ENCODE measurements around the gene CCND2.

DNA sequence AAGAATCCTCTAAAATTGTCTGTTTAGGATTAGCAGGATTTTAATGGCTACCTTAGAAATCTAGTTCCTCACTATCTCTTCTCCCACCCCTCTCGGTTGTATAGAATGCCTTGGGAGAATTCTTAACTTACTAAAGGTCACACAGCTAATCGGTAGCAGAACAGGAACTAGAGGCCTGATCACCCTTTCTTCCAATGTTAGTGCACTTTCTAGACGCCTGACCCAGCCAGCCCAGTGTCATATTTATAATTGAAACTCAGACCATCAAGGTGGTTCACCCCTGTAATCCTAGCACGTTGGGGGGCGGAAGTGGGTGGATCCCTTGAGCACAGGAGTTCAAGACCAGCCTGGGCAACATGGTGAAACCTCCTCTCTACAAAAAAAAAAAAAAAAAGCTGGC, 49.2 kb downstream of the CCND2 start:
- no peak for TF ChIP-seq POLR2A (IDR thresholded peaks at IDR 0.05)
- TF ChIP-seq, protein P1, sequence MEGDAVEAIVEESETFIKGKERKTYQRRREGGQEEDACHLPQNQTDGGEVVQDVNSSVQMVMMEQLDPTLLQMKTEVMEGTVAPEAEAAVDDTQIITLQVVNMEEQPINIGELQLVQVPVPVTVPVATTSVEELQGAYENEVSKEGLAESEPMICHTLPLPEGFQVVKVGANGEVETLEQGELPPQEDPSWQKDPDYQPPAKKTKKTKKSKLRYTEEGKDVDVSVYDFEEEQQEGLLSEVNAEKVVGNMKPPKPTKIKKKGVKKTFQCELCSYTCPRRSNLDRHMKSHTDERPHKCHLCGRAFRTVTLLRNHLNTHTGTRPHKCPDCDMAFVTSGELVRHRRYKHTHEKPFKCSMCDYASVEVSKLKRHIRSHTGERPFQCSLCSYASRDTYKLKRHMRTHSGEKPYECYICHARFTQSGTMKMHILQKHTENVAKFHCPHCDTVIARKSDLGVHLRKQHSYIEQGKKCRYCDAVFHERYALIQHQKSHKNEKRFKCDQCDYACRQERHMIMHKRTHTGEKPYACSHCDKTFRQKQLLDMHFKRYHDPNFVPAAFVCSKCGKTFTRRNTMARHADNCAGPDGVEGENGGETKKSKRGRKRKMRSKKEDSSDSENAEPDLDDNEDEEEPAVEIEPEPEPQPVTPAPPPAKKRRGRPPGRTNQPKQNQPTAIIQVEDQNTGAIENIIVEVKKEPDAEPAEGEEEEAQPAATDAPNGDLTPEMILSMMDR (IDR thresholded peaks at IDR 0.05), result no peak
- no peak for TF ChIP-seq EP300 (IDR thresholded peaks at IDR 0.05)
